C4-2B (cell line): ENCODE results near the gene SYNRG.

ENCODE experiments used
- CTCF ChIP-seq: fragments of 450-650 bp; conservative IDR thresholded peaks from 2 replicates; pipeline ENCODE4 v1.5.1; 2017; ENCODE audit warnings: mild to moderate bottlenecking
- ZFX ChIP-seq: fragments of 450-650 bp; IDR thresholded peaks from 2 replicates; pipeline ENCODE4 v1.6.1; 2017

DNA sequence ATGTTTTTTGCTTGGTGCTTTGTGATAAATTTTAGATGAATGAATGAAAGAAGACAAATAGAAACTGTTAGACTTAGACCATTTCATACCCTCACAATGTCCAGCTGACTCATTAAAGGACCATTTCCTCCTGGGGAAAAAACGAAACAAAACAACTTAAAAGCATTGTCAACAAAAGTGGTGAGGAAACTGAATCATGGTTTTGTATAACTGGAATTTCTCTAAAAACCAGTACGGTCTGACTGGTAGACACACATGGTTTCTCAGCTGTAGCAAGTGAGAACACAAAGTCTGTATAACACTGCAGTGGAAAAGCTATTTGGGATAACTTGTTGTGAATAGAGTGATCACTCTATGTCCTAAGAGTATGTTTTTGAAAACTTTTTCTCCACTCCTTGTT, 39.3 kb upstream of the SYNRG start:
- TF ChIP-seq CTCF (no peak), ZFX (no peak)
